Measurements from ENCODE around the gene RNF180.
"Not testable (repeated sequence)": the region's sequence is repeated elsewhere in the genome, so short reads cannot be mapped to it uniquely, and the experiment has no call there.

Gene RNF180

GRCh38 chr5:64195981-64196380 is 30.3 kb downstream of the RNF180 start:
- Histone ChIP-seq H3K27me3 (ENCODE audit: low read depth) (no peaks in the 10 kb centered on the region), H3K4me1 (no peaks in the 10 kb centered on the region), H3K4me3 (no peak overlapping the region), H3K36me3 (replicated peaks) (no peaks in the 10 kb centered on the region), H3K9me3 (no peaks in the 10 kb centered on the region)
- in situ Hi-C loops (cut with MboI; ENCODE audit: low sequenced_read_pairs) = no loop called here
- no peak for DNase-seq (ENCODE audit: low spot score in 2 of 2)

GRCh38 chr5:64199425-64199824 is 33.8 kb downstream of the RNF180 start:
- Histone ChIP-seq H3K9me3 (no peaks in the 10 kb centered on the region), H3K4me1 (no peaks in the 10 kb centered on the region), H3K27me3 (ENCODE audit: low read depth) (no peaks in the 10 kb centered on the region), H3K4me3 (no peak overlapping the region), H3K36me3 (replicated peaks) (no peaks in the 10 kb centered on the region)
- in situ Hi-C loops (cut with MboI; ENCODE audit: low sequenced_read_pairs) = no loop called here
- no peak for DNase-seq (ENCODE audit: low spot score in 2 of 2)

GRCh38 chr5:64201996-64202395 is 36.4 kb downstream of the RNF180 start:
- no peak overlapping the region for H3K4me3 ChIP-seq
- no peaks in the 10 kb centered on the region for H3K9me3 ChIP-seq
- no peaks in the 10 kb centered on the region for H3K27me3 ChIP-seq (ENCODE audit: low read depth)
- in situ Hi-C loops (cut with MboI; ENCODE audit: low sequenced_read_pairs) = no loop called here
- DNase-seq (ENCODE audit: low spot score in 2 of 2) = no peak
- no peaks in the 10 kb centered on the region for H3K4me1 ChIP-seq
- no peaks in the 10 kb centered on the region for H3K36me3 ChIP-seq (replicated peaks)

- in situ Hi-C loops (cut with MboI; ENCODE audit: low sequenced_read_pairs) = no loop called here
- H3K4me3 ChIP-seq = no peak overlapping the region
Measured at GRCh38 chr5:64206653-64207052, 41.0 kb downstream of the RNF180 start.

GRCh38 chr5:64207978-64208377 is 42.3 kb downstream of the RNF180 start:
- H3K9me3 ChIP-seq = no peaks in the 10 kb centered on the region
- in situ Hi-C loops (cut with MboI; ENCODE audit: low sequenced_read_pairs) = no loop called here
- DNase-seq (ENCODE audit: low spot score in 2 of 2) = no peak

More at GRCh38 chr5:64206653-64207052, 41.0 kb downstream of the RNF180 start:
- Histone ChIP-seq H3K4me1 (no peaks in the 10 kb centered on the region), H3K27me3 (ENCODE audit: low read depth) (no peaks in the 10 kb centered on the region), H3K36me3 (replicated peaks) (no peaks in the 10 kb centered on the region), H3K9me3 (no peaks in the 10 kb centered on the region)
- DNase-seq (ENCODE audit: low spot score in 2 of 2) = no peak

GRCh38 chr5:64209353-64209752 is 43.7 kb downstream of the RNF180 start:
- in situ Hi-C loops (cut with MboI; ENCODE audit: low sequenced_read_pairs) = no loop called here
- Histone ChIP-seq H3K4me1 (no peaks in the 10 kb centered on the region), H3K27me3 (ENCODE audit: low read depth) (no peaks in the 10 kb centered on the region), H3K36me3 (replicated peaks) (no peaks in the 10 kb centered on the region), H3K4me3 (no peak overlapping the region), H3K9me3 (no peaks in the 10 kb centered on the region)
- no peak for DNase-seq (ENCODE audit: low spot score in 2 of 2)

More at GRCh38 chr5:64207978-64208377, 42.3 kb downstream of the RNF180 start:
- Histone ChIP-seq H3K27me3 (ENCODE audit: low read depth) (no peaks in the 10 kb centered on the region), H3K4me3 (no peak overlapping the region), H3K36me3 (replicated peaks) (no peaks in the 10 kb centered on the region), H3K4me1 (no peaks in the 10 kb centered on the region)

- no peak overlapping the region for H3K4me3 ChIP-seq
- DNase-seq (ENCODE audit: low spot score in 2 of 2) = no peak
- H3K4me1 ChIP-seq = no peaks in the 10 kb centered on the region
- in situ Hi-C loops (cut with MboI; ENCODE audit: low sequenced_read_pairs) = no loop called here
- H3K36me3 ChIP-seq (replicated peaks) = no peaks in the 10 kb centered on the region
- no peaks in the 10 kb centered on the region for H3K27me3 ChIP-seq (ENCODE audit: low read depth)
- no peaks in the 10 kb centered on the region for H3K9me3 ChIP-seq
Measured at GRCh38 chr5:64210866-64211265, 45.2 kb downstream of the RNF180 start.

- no peaks in the 10 kb centered on the region for H3K36me3 ChIP-seq (replicated peaks)
- in situ Hi-C loops (cut with MboI; ENCODE audit: low sequenced_read_pairs) = no loop called here
- no peak for DNase-seq (ENCODE audit: low spot score in 2 of 2)
- no peaks in the 10 kb centered on the region for H3K4me1 ChIP-seq
- no peak overlapping the region for H3K4me3 ChIP-seq
- H3K27me3 ChIP-seq (ENCODE audit: low read depth) = no peaks in the 10 kb centered on the region
- H3K9me3 ChIP-seq = no peaks in the 10 kb centered on the region
Measured at GRCh38 chr5:64213011-64213410, 47.4 kb downstream of the RNF180 start.

- Histone ChIP-seq H3K4me1 (no peaks in the 10 kb centered on the region), H3K4me3 (no peak overlapping the region), H3K27me3 (ENCODE audit: low read depth) (no peaks in the 10 kb centered on the region), H3K36me3 (replicated peaks) (no peaks in the 10 kb centered on the region), H3K9me3 (no peaks in the 10 kb centered on the region)
- DNase-seq (ENCODE audit: low spot score in 2 of 2) = no peak
- in situ Hi-C loops (cut with MboI; ENCODE audit: low sequenced_read_pairs) = no loop called here
Measured at GRCh38 chr5:64213531-64213930, 47.9 kb downstream of the RNF180 start.

GRCh38 chr5:64214132-64214531 is 48.5 kb downstream of the RNF180 start:
- H3K9me3 ChIP-seq = no peaks in the 10 kb centered on the region
- H3K4me1 ChIP-seq = no peaks in the 10 kb centered on the region
- no peak overlapping the region for H3K4me3 ChIP-seq
- DNase-seq (ENCODE audit: low spot score in 2 of 2) = no peak
- in situ Hi-C loops (cut with MboI; ENCODE audit: low sequenced_read_pairs) = no loop called here
- no peaks in the 10 kb centered on the region for H3K36me3 ChIP-seq (replicated peaks)
- H3K27me3 ChIP-seq (ENCODE audit: low read depth) = no peaks in the 10 kb centered on the region

- DNase-seq (ENCODE audit: low spot score in 2 of 2) = no peak
- in situ Hi-C loops (cut with MboI; ENCODE audit: low sequenced_read_pairs) = no loop called here
- Histone ChIP-seq H3K4me1 (no peaks in the 10 kb centered on the region), H3K27me3 (ENCODE audit: low read depth) (no peaks in the 10 kb centered on the region), H3K9me3 (no peaks in the 10 kb centered on the region), H3K4me3 (no peak overlapping the region), H3K36me3 (replicated peaks) (no peaks in the 10 kb centered on the region)
Measured at GRCh38 chr5:64221911-64222310, 56.3 kb downstream of the RNF180 start.

GRCh38 chr5:64225286-64225981 is 59.8 kb downstream of the RNF180 start:
- H3K36me3 ChIP-seq (replicated peaks); H3K9me3 ChIP-seq; DNase-seq (ENCODE audit: low spot score in 2 of 2); in situ Hi-C loops (cut with MboI; ENCODE audit: low sequenced_read_pairs); H3K4me3 ChIP-seq; H3K4me1 ChIP-seq; H3K27me3 ChIP-seq (ENCODE audit: low read depth): not testable (repeated sequence)

GRCh38 chr5:64227131-64227537 is 61.5 kb downstream of the RNF180 start:
- H3K9me3 ChIP-seq; in situ Hi-C loops (cut with MboI; ENCODE audit: low sequenced_read_pairs); H3K27me3 ChIP-seq (ENCODE audit: low read depth); H3K36me3 ChIP-seq (replicated peaks); DNase-seq (ENCODE audit: low spot score in 2 of 2); H3K4me3 ChIP-seq; H3K4me1 ChIP-seq: not testable (repeated sequence)

- peak in 1 of 2 experiments; percentile 28 for DNase-seq (ENCODE audit: low spot score in 2 of 2)
- H3K27me3 ChIP-seq (ENCODE audit: low read depth) = no peaks in the 10 kb centered on the region
- no peak overlapping the region for H3K4me3 ChIP-seq
- H3K4me1 ChIP-seq = no peaks in the 10 kb centered on the region
- in situ Hi-C loops (cut with MboI; ENCODE audit: low sequenced_read_pairs) = no loop called here
- no peaks in the 10 kb centered on the region for H3K36me3 ChIP-seq (replicated peaks)
- no peaks in the 10 kb centered on the region for H3K9me3 ChIP-seq
Measured at GRCh38 chr5:64229163-64229774, 63.6 kb downstream of the RNF180 start.
